Tibial nerve (tissue), 4 donors: ENCODE data around the gene GRIN3B. TPM values are rescaled to one million over a fixed set of nuclear protein-coding genes. Genes with fewer than 3 reads are reported as not detected.

Source experiments
- DNase-seq, 2 donors: peaks; one replicate each; pipeline ENCODE4 v3.0.0-alpha.2; 2019; ENCODE audit warnings: low spot score in 2 of 2
- H3K27ac ChIP-seq, 4 donors: fragments of 200-600 bp; sonication (generic) in 3 of 4; one replicate each; pipeline ENCODE4 v1.5.1; 2017 to 2019; ENCODE audit warnings: mild to moderate bottlenecking in 1 of 4
- H3K27me3 ChIP-seq, 2 donors: fragments of 200-600 bp; sonication (generic) in 1 of 2; one replicate each; pipeline versions ENCODE4 v1.5.1 to v1.6.0; 2017 to 2019
- H3K36me3 ChIP-seq, 3 donors: fragments of 200-600 bp; sonication (generic); one replicate each; pipeline ENCODE4 v1.5.1; 2018 to 2019
- H3K4me1 ChIP-seq, 4 donors: fragments of 200-600 bp; sonication (generic) in 3 of 4; one replicate each; pipeline ENCODE4 v1.5.1; 2017 to 2019
- H3K4me3 ChIP-seq, 4 donors: fragments of 200-600 bp; sonication (generic) in 3 of 4; one replicate each; pipeline ENCODE4 v1.5.1; 2017 to 2019; ENCODE audit warnings: mild to moderate bottlenecking in 1 of 4, moderate library complexity in 1 of 4
- H3K9me3 ChIP-seq, 4 donors: fragments of 200-600 bp; sonication (generic) in 3 of 4; one replicate each; pipeline ENCODE4 v1.5.1; 2017 to 2019
- CTCF ChIP-seq, 5 experiments: fragments of 200-600 bp in 3 of 5; fragments of 450-650 bp in 2 of 5; sonication (generic) in 3 of 5; IDR thresholded peaks; one replicate each; pipeline ENCODE4 v1.5.1; 2016 to 2019; ENCODE audit warnings: antibody characterized with exemption in 5 of 5, mild to moderate bottlenecking in 3 of 5, moderate library complexity in 2 of 5
- EP300 ChIP-seq, 2 donors: sonication (generic); formaldehyde crosslinking; IDR thresholded peaks; one replicate each; pipeline ENCODE4 v1.6.1; 2017; ENCODE audit warnings: antibody characterized with exemption in 2 of 2, mild to moderate bottlenecking in 1 of 2
- POLR2A ChIP-seq, 2 donors: fragments of 450-650 bp; IDR thresholded peaks; one replicate each; pipeline ENCODE4 v1.6.1; 2017; ENCODE audit warnings: antibody characterized with exemption in 2 of 2, mild to moderate bottlenecking in 2 of 2, moderate library complexity in 2 of 2
- WGBS, 2 donors: methylation state at CpG; one replicate each; pipeline ENCODE4 v1.1.5; 2018; 5-methylcytosine and 5-hydroxymethylcytosine counted together
- total RNA-seq, 4 donors: library from RNA; depleted of rRNA; stranded (reverse); fragments of >200 nt; gene quantifications; one replicate each; pipeline ENCODE4 v1.1.0, GENCODE V29; 2016

Gene GRIN3B
- total RNA-seq, 4 donors from 2014 or later = 2.4 TPM; not detected in 3

- WGBS, 2 donors = 84 to 86% methylated on average over 8 to 14 of the region's 14 CpGs
- no peak for DNase-seq
- no peak overlapping the region for H3K4me3 ChIP-seq
- peaks cover 0 to 26% (median 17%) of the 10 kb centered on the region in 4 donors for H3K4me1 ChIP-seq
- H3K36me3 ChIP-seq = peaks cover 0 to 68% (median 0%) of the 10 kb centered on the region in 3 donors
- H3K9me3 ChIP-seq = no peaks in the 10 kb centered on the region
- no peak overlapping the region for H3K27ac ChIP-seq
- H3K27me3 ChIP-seq = no peaks in the 10 kb centered on the region
- TF ChIP-seq EP300 (IDR thresholded peaks at IDR 0.05) (no peak), CTCF (IDR thresholded peaks at IDR 0.05) (no peak), POLR2A (IDR thresholded peaks at IDR 0.05) (no peak)
These were observed 12.1 kb upstream of the GRIN3B start for GRCh38 chr19:988081-988480.

DNA sequence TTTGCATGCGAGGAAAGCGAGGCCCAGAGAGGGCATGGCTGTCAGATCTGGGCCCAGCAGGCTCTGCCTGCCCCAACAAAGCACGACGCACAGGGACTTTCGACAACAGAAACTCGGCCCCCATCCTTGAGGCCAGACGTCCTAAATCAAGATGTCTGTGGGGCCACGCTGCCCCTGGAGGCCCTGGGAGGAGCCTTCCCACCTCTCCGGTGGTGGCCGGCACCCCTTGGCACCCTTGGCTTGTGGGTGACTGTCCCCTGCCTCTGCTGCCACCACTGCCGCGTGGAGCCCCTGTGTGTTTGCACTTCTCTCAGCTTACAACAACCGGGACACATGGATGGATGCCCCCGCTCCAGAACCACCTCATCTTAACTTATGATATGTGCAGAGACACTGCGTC is 11.7 kb upstream of the GRIN3B start:
- Histone ChIP-seq H3K36me3 (peaks cover 0 to 72% (median 0%) of the 10 kb centered on the region in 3 donors), H3K27ac (no peak overlapping the region), H3K27me3 (no peaks in the 10 kb centered on the region), H3K4me1 (peaks cover 0 to 21% (median 13%) of the 10 kb centered on the region in 4 donors), H3K4me3 (no peak overlapping the region), H3K9me3 (no peaks in the 10 kb centered on the region)
- DNase-seq = no peak
- 87% methylated on average over 13 to 14 of the region's 15 CpGs for WGBS, 2 donors
- TF ChIP-seq CTCF (IDR thresholded peaks at IDR 0.05) (no peak), EP300 (IDR thresholded peaks at IDR 0.05) (no peak), POLR2A (IDR thresholded peaks at IDR 0.05) (no peak)

DNA sequence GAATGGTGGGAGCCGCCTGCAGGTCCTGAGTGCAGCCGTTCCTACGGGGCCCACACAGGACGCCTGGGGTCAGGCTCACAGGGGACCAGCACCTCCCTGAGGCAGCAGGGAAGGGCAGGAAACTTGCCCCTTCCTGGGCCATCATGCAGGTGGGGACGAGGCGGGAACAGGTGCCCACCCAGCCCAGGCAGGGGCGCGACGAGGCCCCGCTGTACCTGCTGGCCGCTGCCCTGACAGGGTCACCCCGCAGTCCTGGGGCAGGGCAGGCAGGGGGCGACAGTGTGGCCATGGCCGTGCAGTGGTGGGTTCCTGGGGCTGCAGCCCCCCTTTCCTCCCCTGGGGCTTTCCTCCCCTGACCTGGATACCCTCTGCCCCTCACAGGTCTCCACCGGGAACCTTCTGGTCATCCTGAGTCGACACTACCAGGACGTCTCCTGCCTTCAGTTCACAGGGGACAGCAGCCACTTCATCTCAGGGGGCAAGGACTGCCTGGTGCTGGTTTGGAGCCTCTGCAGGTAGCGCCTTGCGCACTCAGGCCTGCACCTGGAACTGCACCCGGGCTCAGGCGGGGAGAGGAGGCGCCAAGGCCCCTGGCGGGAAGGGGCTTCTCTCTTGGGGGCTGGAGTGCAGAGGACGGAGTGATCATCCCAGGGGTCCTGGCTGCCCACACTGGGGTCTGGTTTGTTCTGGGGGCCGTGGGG is 10.7 kb upstream of the GRIN3B start:
- H3K9me3 ChIP-seq = no peaks in the 10 kb centered on the region
- H3K27me3 ChIP-seq = no peaks in the 10 kb centered on the region
- peaks cover 0 to 15% (median 8%) of the 10 kb centered on the region in 4 donors for H3K4me1 ChIP-seq
- H3K27ac ChIP-seq = no peak overlapping the region
- no peak for DNase-seq
- H3K36me3 ChIP-seq = peaks cover 0 to 82% (median 0%) of the 10 kb centered on the region in 3 donors
- H3K4me3 ChIP-seq = no peak overlapping the region
- no peak for TF ChIP-seq EP300 (IDR thresholded peaks at IDR 0.05)
- TF ChIP-seq CTCF (IDR thresholded peaks at IDR 0.05) = no peak
- TF ChIP-seq POLR2A (IDR thresholded peaks at IDR 0.05) = no peak
- 87 to 92% methylated on average over 18 to 23 of the region's 25 CpGs for WGBS, 2 donors

GRCh38 chr19:990119-990571 is 10.1 kb upstream of the GRIN3B start:
- 78 to 80% methylated on average over 10 to 12 of the region's 27 CpGs for WGBS, 2 donors
- H3K9me3 ChIP-seq = no peaks in the 10 kb centered on the region
- no peak for DNase-seq
- H3K27me3 ChIP-seq = peaks cover 0 to 3% of the 10 kb centered on the region in 2 donors
- no peak overlapping the region for H3K4me3 ChIP-seq
- no peak overlapping the region for H3K27ac ChIP-seq
- peaks cover 0 to 9% (median 2%) of the 10 kb centered on the region in 4 donors for H3K4me1 ChIP-seq
- TF ChIP-seq CTCF (IDR thresholded peaks at IDR 0.05) (no peak), EP300 (IDR thresholded peaks at IDR 0.05) (no peak), POLR2A (IDR thresholded peaks at IDR 0.05) (no peak)
- peaks cover 0 to 89% (median 0%) of the 10 kb centered on the region in 3 donors for H3K36me3 ChIP-seq

- peaks cover 0 to 5% (median under 1%) of the 10 kb centered on the region in 4 donors for H3K4me1 ChIP-seq
- no peak overlapping the region for H3K27ac ChIP-seq
- peaks cover 0 to 9% of the 10 kb centered on the region in 2 donors for H3K27me3 ChIP-seq
- 93 to 94% methylated on average over 12 to 23 of the region's 23 CpGs for WGBS, 2 donors
- no peak for DNase-seq
- no peaks in the 10 kb centered on the region for H3K9me3 ChIP-seq
- TF ChIP-seq CTCF (IDR thresholded peaks at IDR 0.05) (no peak), EP300 (IDR thresholded peaks at IDR 0.05) (no peak)
- peaks cover 0 to 86% (median 0%) of the 10 kb centered on the region in 3 donors for H3K36me3 ChIP-seq
- H3K4me3 ChIP-seq = no peak overlapping the region
These were observed 9.5 kb upstream of the GRIN3B start for GRCh38 chr19:990746-991145.
